ENCODE measurements around the gene HLA-DPB1. TPM values are rescaled to one million over a fixed set of nuclear protein-coding genes. Genes with fewer than 3 reads are reported as not detected.

HLA-DPB1 gene
- polyA plus RNA-seq, 1 experiment: 1.6 TPM

GRCh38 chr6:33034554-33034953, 41.2 kb upstream of the HLA-DPB1 start:
- ChIA-PET POLR2A (no interaction called here), CTCF (no interaction called here)
- H3K9me3 ChIP-seq (ENCODE audit: control insufficient read depth, insufficient read depth, low read length): no peaks in the 10 kb centered on the region
- H3K27me3 ChIP-seq (ENCODE audit: control insufficient read depth, insufficient read depth, low read length): peaks cover 11% of the 10 kb centered on the region
- no peak for TF ChIP-seq CTCF (IDR thresholded peaks at IDR 0.05; ENCODE audit: low read depth, low read length)
- H3K4me3 ChIP-seq (ENCODE audit: low read depth, low read length): no peak overlapping the region
- H3K27ac ChIP-seq (ENCODE audit: low read depth, low read length): no peak overlapping the region
- DNase-seq (ENCODE audit: low read depth, low spot score): no peak

GRCh38 chr6:33036535-33036934, 39.3 kb upstream of the HLA-DPB1 start:
- ChIA-PET POLR2A (no interaction called here), CTCF (interaction anchor here (1.0 kb wide), 1 partner anchor 22 kb away, joined by 3 read pairs; no protein-coding TSS in a partner anchor)
- H3K27ac ChIP-seq (ENCODE audit: low read depth, low read length): no peak overlapping the region
- peaks cover 2% of the 10 kb centered on the region for H3K27me3 ChIP-seq (ENCODE audit: control insufficient read depth, insufficient read depth, low read length)
- H3K9me3 ChIP-seq (ENCODE audit: control insufficient read depth, insufficient read depth, low read length): no peaks in the 10 kb centered on the region
- H3K4me3 ChIP-seq (ENCODE audit: low read depth, low read length): no peak overlapping the region
- TF ChIP-seq CTCF (IDR thresholded peaks at IDR 0.05; ENCODE audit: low read depth, low read length): no peak
- no peak for DNase-seq (ENCODE audit: low read depth, low spot score)

GRCh38 chr6:33040157-33040556, 35.6 kb upstream of the HLA-DPB1 start:
- no peak for DNase-seq (ENCODE audit: low read depth, low spot score)
- Histone ChIP-seq H3K27me3 (ENCODE audit: control insufficient read depth, insufficient read depth, low read length) (peaks cover 2% of the 10 kb centered on the region), H3K27ac (ENCODE audit: low read depth, low read length) (no peak overlapping the region), H3K9me3 (ENCODE audit: control insufficient read depth, insufficient read depth, low read length) (no peaks in the 10 kb centered on the region), H3K4me3 (ENCODE audit: low read depth, low read length) (no peak overlapping the region)
- POLR2A ChIA-PET: no interaction called here
- TF ChIP-seq CTCF (IDR thresholded peaks at IDR 0.05; ENCODE audit: low read depth, low read length): no peak
- CTCF ChIA-PET: interaction anchor here (1.0 kb wide), 1 partner anchor 78 kb away, joined by 3 read pairs; no protein-coding TSS in a partner anchor

GRCh38 chr6:33049323-33050013, 26.3 kb upstream of the HLA-DPB1 start:
- H3K4me3 ChIP-seq (ENCODE audit: low read depth, low read length): no peak overlapping the region
- H3K27me3 ChIP-seq (ENCODE audit: control insufficient read depth, insufficient read depth, low read length): peaks cover 16% of the 10 kb centered on the region
- ChIA-PET CTCF (no interaction called here), POLR2A (no interaction called here)
- no peak for DNase-seq (ENCODE audit: low read depth, low spot score)
- TF ChIP-seq CTCF (IDR thresholded peaks at IDR 0.05; ENCODE audit: low read depth, low read length): peak; percentile 18; the same call in 1 of the 2 replicates
- no peak overlapping the region for H3K27ac ChIP-seq (ENCODE audit: low read depth, low read length)
- no peaks in the 10 kb centered on the region for H3K9me3 ChIP-seq (ENCODE audit: control insufficient read depth, insufficient read depth, low read length)

- TF ChIP-seq CTCF (IDR thresholded peaks at IDR 0.05; ENCODE audit: low read depth, low read length): no peak
- no peak for DNase-seq (ENCODE audit: low read depth, low spot score)
- Histone ChIP-seq H3K4me3 (ENCODE audit: low read depth, low read length) (no peak overlapping the region), H3K9me3 (ENCODE audit: control insufficient read depth, insufficient read depth, low read length) (no peaks in the 10 kb centered on the region), H3K27me3 (ENCODE audit: control insufficient read depth, insufficient read depth, low read length) (peaks cover 17% of the 10 kb centered on the region), H3K27ac (ENCODE audit: low read depth, low read length) (no peak overlapping the region)
- ChIA-PET POLR2A (no interaction called here), CTCF (no interaction called here)
Measured at GRCh38 chr6:33050014-33050810, 25.6 kb upstream of the HLA-DPB1 start.
